ENCODE measurements around the gene ANGPT4.

DNA sequence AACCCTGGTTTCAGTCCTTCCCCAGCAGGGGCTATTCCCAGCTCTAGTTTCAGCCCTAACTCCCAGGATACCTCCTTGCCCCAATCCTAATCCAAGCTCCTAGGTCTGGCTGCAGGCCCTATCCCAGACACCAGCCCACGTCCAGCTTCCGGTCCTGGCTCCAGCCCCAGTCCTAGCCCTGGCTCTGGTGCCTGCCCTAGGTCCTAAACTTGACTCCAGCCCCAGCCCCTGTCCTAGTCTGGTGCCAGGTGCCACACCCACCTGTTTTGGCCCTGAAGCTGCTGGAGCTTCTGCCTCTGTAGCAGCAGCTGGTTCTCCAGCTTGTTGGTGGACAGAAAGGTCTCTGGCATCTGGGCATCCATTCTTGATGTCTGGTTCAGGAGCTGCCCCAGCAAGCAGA is 28.1 kb downstream of the ANGPT4 start:
- TF ChIP-seq, protein P1, sequence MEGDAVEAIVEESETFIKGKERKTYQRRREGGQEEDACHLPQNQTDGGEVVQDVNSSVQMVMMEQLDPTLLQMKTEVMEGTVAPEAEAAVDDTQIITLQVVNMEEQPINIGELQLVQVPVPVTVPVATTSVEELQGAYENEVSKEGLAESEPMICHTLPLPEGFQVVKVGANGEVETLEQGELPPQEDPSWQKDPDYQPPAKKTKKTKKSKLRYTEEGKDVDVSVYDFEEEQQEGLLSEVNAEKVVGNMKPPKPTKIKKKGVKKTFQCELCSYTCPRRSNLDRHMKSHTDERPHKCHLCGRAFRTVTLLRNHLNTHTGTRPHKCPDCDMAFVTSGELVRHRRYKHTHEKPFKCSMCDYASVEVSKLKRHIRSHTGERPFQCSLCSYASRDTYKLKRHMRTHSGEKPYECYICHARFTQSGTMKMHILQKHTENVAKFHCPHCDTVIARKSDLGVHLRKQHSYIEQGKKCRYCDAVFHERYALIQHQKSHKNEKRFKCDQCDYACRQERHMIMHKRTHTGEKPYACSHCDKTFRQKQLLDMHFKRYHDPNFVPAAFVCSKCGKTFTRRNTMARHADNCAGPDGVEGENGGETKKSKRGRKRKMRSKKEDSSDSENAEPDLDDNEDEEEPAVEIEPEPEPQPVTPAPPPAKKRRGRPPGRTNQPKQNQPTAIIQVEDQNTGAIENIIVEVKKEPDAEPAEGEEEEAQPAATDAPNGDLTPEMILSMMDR (IDR thresholded peaks at IDR 0.05) = no peak
- no peak for TF ChIP-seq POLR2AphosphoS5 (IDR thresholded peaks at IDR 0.05)

Measured in transverse colon (tissue), 4 donors.